Brain pericyte (primary cell): ENCODE results near the gene CD209.

ENCODE experiments used
- DNase-seq: peaks from one replicate; pipeline ENCODE4 v3.0.0-alpha.2; 2012; ENCODE audit warnings: low read depth, low spot score

The CD209 gene

GRCh38 chr19:7705387-7706187 is 41.7 kb downstream of the CD209 start:
- no peak for DNase-seq

DNA sequence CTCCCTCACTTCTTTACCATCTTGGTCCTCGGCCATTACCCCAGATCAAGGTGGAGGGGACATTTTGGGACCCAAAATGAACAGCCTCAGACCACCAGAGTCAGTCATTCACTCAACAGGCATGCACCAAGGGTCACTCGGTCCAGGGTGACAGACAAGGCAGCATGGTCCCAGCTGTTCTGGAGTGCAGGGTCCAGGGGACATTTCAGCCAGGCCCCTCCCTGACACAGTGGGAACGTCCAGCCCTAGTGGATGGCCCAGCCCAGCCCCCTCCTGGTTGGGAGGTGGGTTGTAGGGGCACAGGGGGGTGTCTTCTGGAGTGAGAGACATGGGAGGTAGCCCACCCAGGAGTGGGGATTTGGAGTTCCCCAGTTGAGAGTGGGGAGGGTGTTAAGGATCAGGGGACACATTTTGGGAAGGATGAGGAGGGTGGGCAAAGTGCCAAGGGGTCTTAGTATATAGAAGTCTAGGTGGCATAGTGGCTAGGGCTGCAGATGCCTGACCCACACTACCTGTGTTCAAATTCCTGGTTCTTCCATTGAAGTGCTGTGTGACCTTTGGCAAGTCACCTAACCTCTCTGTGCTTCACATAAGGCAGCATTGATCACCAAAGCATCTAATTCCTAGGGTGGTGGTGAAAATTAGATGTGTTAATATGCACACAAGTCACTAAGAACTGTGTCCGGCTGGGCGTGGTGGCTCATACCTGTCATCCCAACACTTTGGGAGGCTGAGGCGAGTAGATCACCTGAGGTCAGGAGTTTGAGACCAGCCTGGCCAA is 42.9 kb downstream of the CD209 start:
- no peak for DNase-seq

- DNase-seq = no peak
Observed at GRCh38 chr19:7703332-7703731, 44.0 kb downstream of the CD209 start.

DNA sequence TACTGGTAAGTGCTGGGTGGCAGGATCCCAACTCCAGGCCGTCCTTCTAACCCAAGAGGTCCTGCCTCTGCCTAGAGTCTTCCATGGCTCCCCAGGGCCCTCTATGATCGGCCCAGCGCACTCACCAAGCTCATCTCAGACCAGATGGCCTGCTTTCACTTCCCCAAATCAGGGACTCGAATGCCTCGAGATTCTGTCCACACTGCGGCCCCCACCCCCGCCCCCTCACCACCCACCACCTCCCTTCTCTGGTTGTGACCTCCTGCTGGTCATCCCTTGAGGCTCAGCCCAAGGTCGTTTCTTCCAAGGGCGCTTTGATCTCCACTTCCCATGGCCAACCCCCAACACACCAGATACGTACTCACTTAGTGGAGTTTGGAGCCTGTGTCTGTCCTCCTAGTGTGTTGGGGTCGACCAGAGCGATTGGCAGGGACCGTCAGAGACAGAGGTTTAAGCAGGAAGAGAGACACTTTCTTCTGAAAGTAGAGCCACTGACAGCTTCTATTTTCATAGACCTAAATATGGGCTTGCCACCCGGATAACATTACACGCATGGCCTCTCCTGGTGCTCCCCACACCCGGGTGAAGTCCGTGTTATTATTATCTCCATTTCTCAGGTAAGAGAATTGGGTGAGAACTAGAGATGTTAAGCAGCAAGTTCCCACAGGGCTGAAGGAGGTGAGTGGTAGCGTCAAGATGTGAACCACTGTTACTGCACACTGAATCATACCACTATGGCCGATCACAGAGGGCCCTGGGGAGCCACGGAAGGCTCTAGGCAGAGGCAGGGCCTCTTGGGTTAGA is 45.5 kb downstream of the CD209 start, which contains the start of gene FCER2:
TSS of gene FCER2 (minus strand) at position 478 of the 804 bp plus-strand sequence. CDS start 2,371 bp downstream, outside the sequence.
- DNase-seq = no peak

DNA sequence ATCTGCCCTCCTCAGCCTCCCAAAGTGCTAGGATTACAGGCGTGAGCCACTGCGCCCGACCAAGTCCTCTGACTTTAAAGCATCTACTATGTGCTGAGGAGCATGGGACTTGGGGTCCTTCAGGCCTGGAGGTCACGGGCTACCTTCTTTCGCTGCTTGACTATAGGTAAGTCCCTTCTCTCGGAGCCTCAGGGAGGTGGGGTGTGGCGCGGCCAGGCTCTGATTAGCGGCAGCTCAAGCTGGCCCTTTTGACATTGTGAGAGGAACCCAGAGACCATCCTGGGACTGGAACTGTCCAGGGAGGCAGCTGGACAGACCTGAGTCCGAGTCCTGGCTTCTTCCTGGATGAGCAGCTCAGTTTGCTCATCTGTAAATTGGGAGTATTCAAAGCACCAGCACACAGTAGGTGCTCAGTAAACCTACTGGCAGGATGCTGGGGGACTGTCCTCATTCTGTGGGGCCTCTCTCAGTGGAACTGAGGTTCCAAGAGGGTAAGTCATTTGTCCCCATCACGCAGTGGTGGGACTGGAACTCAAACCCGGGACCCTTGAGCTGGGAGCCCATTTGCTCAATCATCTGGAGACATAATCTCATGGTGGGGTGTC is 46.2 kb downstream of the CD209 start:
- no peak for DNase-seq

- no peak for DNase-seq
Observed at GRCh38 chr19:7699417-7700401, 47.6 kb downstream of the CD209 start.

- DNase-seq = no peak
Observed at GRCh38 chr19:7699003-7699402, 48.3 kb downstream of the CD209 start.

- DNase-seq = no peak
Observed at GRCh38 chr19:7698583-7698982, 48.8 kb downstream of the CD209 start.

DNA sequence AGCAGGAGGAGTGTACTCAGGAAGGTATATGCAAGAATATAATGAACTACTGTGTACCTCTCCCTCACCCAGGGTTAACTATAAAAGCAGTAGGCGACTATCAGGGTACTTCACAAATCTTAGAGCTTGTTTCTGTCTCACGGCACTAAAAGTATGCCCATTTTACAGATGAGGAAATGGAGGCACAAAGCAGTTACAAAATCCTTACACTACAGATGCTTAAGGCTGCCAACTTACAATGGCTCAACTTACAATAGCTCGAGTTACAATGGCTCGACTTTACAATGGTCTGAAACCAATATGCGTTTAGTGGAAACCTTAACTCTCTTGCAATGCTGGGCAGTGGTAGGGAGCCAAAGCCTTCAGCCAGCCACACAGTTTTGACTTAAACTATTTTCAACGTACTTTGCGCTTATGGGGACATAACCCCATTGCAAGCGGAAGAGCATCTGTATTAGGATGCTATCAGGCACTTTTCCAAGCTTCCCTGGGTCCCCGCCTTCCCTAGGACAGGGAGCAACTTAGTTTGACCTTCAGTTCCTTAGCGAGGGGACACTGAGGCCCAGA is 49.5 kb downstream of the CD209 start:
- DNase-seq = no peak

DNA sequence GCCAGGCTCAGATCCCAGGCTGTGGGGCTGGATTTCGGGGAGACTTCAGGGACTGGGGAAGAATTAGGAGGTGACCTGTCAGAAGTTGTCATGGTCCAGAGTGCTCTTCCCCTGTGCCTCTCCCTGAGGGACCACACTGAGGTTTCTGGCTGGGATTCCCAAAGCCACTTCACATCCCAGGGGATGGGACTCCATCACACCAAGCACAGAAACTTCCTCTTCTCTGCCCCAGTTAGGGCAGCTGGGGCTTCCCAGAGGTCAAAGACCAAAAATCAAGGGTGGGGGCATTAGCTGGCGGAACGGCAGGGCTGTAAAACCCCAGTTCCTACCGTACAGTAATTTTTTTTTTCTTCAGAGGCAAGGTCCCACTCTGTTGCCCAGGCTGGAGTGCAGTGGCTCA is 52.8 kb downstream of the CD209 start:
- DNase-seq = no peak

- DNase-seq = no peak
Observed at GRCh38 chr19:7692417-7693088, 54.8 kb downstream of the CD209 start.

- no peak for DNase-seq
Observed at GRCh38 chr19:7691497-7691896, 55.8 kb downstream of the CD209 start.

DNA sequence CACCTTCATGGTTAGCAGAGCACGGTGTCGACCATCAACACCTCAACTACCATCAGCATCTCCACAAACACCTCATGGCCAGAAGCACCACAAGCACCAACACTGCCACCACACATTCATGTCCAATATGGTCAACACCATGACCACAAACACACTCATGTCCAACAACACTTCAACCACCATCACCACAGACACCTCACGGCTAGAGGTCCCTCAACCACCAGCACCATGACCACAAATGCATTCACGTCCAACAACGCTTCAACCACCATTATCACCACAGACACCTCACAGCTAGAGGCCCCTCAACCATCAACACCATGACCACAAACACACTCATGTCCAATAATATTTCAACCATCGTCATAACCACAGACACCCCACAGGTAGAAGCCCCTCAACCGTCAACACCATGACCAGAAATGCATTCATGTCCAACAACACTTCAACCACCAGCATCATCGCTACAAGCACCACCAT is 56.5 kb downstream of the CD209 start:
- no peak for DNase-seq
